ENCODE measurements around the gene TH. TPM values are rescaled to one million over a fixed set of nuclear protein-coding genes. Genes with fewer than 3 reads are reported as not detected.

Gene TH
- total and polyA plus RNA-seq, 7 donors: 0.17 TPM; not detected in 6

GRCh38 chr11:2140411-2141400 is 30.9 kb downstream of the TH start:
- TF ChIP-seq CTCF (IDR thresholded peaks at IDR 0.05): no peak
- TF ChIP-seq EP300 (IDR thresholded peaks at IDR 0.05): no peak
- no peak for TF ChIP-seq POLR2A (IDR thresholded peaks at IDR 0.05)
- TF ChIP-seq POLR2AphosphoS5 (IDR thresholded peaks at IDR 0.05): no peak
- DNase-seq: no peak
- Histone ChIP-seq H3K36me3 (no peaks in the 10 kb centered on the region), H3K27ac (no peak overlapping the region), H3K4me3 (no peak overlapping the region), H3K9me3 (no peaks in the 10 kb centered on the region), H3K4me1 (peaks cover 0 to 44% (median 35%) of the 10 kb centered on the region in 4 donors), H3K27me3 (peaks cover 66 to 99% (median 84%) of the 10 kb centered on the region in 3 donors)
- 6 to 10% methylated on average over 102 of the region's 102 CpGs for WGBS, 2 donors
- intact Hi-C loops (cut with DNase I): no loop called here

- H3K4me3 ChIP-seq: no peak overlapping the region
- no peaks in the 10 kb centered on the region for H3K36me3 ChIP-seq
- 3 to 5% methylated on average over 57 of the region's 57 CpGs for WGBS, 2 donors
- no peaks in the 10 kb centered on the region for H3K9me3 ChIP-seq
- TF ChIP-seq POLR2A (IDR thresholded peaks at IDR 0.05) (no peak), POLR2AphosphoS5 (IDR thresholded peaks at IDR 0.05) (no peak), CTCF (IDR thresholded peaks at IDR 0.05) (no peak), EP300 (IDR thresholded peaks at IDR 0.05) (no peak)
- H3K27me3 ChIP-seq: peaks cover 58 to 95% (median 78%) of the 10 kb centered on the region in 3 donors
- intact Hi-C loops (cut with DNase I): no loop called here
- no peak for DNase-seq
- peaks cover 0 to 44% (median 35%) of the 10 kb centered on the region in 4 donors for H3K4me1 ChIP-seq
- H3K27ac ChIP-seq: no peak overlapping the region
These were observed 31.8 kb downstream of the TH start for GRCh38 chr11:2139621-2140337.

- no peaks in the 10 kb centered on the region for H3K9me3 ChIP-seq
- no peak for TF ChIP-seq POLR2A (IDR thresholded peaks at IDR 0.05)
- no peak for DNase-seq
- no peaks in the 10 kb centered on the region for H3K36me3 ChIP-seq
- peak within 1 kb of the TSS in 1 of 4 donors; percentile 27 for H3K27ac ChIP-seq
- WGBS, 2 donors: 1% methylated on average over 62 of the region's 62 CpGs
- peaks cover 51 to 95% (median 76%) of the 10 kb centered on the region in 3 donors for H3K27me3 ChIP-seq
- intact Hi-C loops (cut with DNase I): no loop called here
- peak within 1 kb of the TSS; percentile 6 to 40 (median 34) for H3K4me3 ChIP-seq
- H3K4me1 ChIP-seq: peaks cover 0 to 41% (median 35%) of the 10 kb centered on the region in 4 donors
These were observed 32.5 kb downstream of the TH start, which contains the start of gene IGF2 for GRCh38 chr11:2139123-2139521. TSS of gene IGF2 (minus strand) at chr11:2139389. CDS start at chr11:2135523, 3,866 bp downstream.

GRCh38 chr11:2138431-2139122 is 33.0 kb downstream of the TH start:
- no peaks in the 10 kb centered on the region for H3K9me3 ChIP-seq
- WGBS, 2 donors: 2 to 3% methylated on average over 68 of the region's 68 CpGs
- intact Hi-C loops (cut with DNase I): no loop called here
- DNase-seq: no peak
- peak overlapping the region in 1 of 4 donors; percentile 27 for H3K27ac ChIP-seq
- peak overlapping the region; percentile 6 to 40 (median 34) for H3K4me3 ChIP-seq
- H3K36me3 ChIP-seq: no peaks in the 10 kb centered on the region
- peaks cover 46 to 95% (median 71%) of the 10 kb centered on the region in 3 donors for H3K27me3 ChIP-seq
- peaks cover 0 to 35% (median 35%) of the 10 kb centered on the region in 4 donors for H3K4me1 ChIP-seq
- TF ChIP-seq CTCF (IDR thresholded peaks at IDR 0.05): no peak
- TF ChIP-seq POLR2A (IDR thresholded peaks at IDR 0.05): no peak
- no peak for TF ChIP-seq POLR2AphosphoS5 (IDR thresholded peaks at IDR 0.05)
- TF ChIP-seq EP300 (IDR thresholded peaks at IDR 0.05): no peak
